Liver (tissue), 3 donors: ENCODE data around the gene FRMPD1.

Source experiments
- EGR1 ChIP-seq, 2 donors: IDR thresholded peaks; 2 replicates each; pipeline ENCODE4 v1.6.1; 2016 to 2018; ENCODE audit warnings: antibody characterized with exemption in 2 of 2, low read depth in 2 of 2
- HNF4G ChIP-seq: IDR thresholded peaks from 2 replicates; pipeline ENCODE4 v1.6.1; 2016; ENCODE audit warnings: antibody characterized with exemption
- JUND ChIP-seq, 2 donors: IDR thresholded peaks; 2 replicates each; pipeline ENCODE4 v1.6.1; 2016; ENCODE audit warnings: antibody characterized with exemption in 2 of 2
- NR2F2 ChIP-seq: IDR thresholded peaks from 2 replicates; pipeline ENCODE4 v1.6.1; 2016; ENCODE audit warnings: antibody characterized with exemption
- RAD21 ChIP-seq, 2 donors: IDR thresholded peaks; 2 replicates each; pipeline ENCODE4 v1.6.1; 2016; ENCODE audit warnings: antibody characterized with exemption in 2 of 2, mild to moderate bottlenecking in 2 of 2
- RXRA ChIP-seq, 2 donors: IDR thresholded peaks; 2 replicates each; pipeline ENCODE4 v1.6.1; 2017 to 2018; ENCODE audit warnings: antibody characterized with exemption in 2 of 2, mild to moderate bottlenecking in 1 of 2
- SP1 ChIP-seq: IDR thresholded peaks from 2 replicates; pipeline ENCODE4 v1.6.1; 2018; ENCODE audit warnings: antibody characterized with exemption, mild to moderate bottlenecking
- TAF1 ChIP-seq: conservative IDR thresholded peaks from 2 replicates; pipeline ENCODE4 v1.6.1; 2016; ENCODE audit warnings: antibody characterized with exemption, mild to moderate bottlenecking
- YY1 ChIP-seq: IDR thresholded peaks from 2 replicates; pipeline ENCODE4 v1.6.1; 2016; ENCODE audit warnings: antibody characterized with exemption, mild to moderate bottlenecking
- TF ChIP-seq, protein P1 (sequence below): IDR thresholded peaks from 2 replicates; pipeline ENCODE4 v1.6.1; 2016; ENCODE audit warnings: antibody characterized with exemption, mild to moderate bottlenecking
- TF ChIP-seq, protein P2 (sequence below): IDR thresholded peaks from 2 replicates; pipeline ENCODE4 v1.6.1; 2016; ENCODE audit warnings: antibody characterized with exemption
- TF ChIP-seq, protein P3 (sequence below): fragments of 150-350 bp; IDR thresholded peaks from 2 replicates; pipeline ENCODE4 v1.5.1; 2017; ENCODE audit warnings: improper control_type of control experiment, low read depth, low read length; ENCODE audit not compliant: missing input control
- TF ChIP-seq, protein P4 (sequence below): IDR thresholded peaks from 2 replicates; pipeline ENCODE4 v1.6.1; 2016; ENCODE audit warnings: antibody characterized with exemption
- TF ChIP-seq, protein P5 (sequence below): IDR thresholded peaks from 2 replicates; pipeline ENCODE4 v1.6.1; 2016; ENCODE audit warnings: antibody characterized with exemption
- donor health status: healthy.
- donor health status: healthy.

DNA sequence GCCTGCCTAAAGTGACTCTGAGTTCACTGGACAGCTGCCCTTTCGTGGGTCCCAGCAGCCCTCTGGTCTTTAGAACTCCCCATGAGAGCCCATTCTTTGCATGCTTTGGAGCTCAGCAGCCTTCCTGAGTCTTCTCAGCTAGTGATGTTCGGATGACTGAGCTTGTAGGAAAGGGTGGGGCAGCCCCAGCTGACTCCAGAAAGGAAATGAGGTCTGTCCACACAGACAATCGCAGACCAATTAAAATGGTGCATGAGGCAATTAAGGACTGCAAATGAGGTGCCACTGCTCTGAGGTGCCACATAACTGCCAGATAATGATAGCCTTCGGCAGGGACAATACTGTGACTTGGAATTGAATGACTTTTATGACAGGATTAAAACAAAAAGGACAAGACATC is 32.9 kb upstream of the FRMPD1 start:
- TF ChIP-seq YY1 = no peak
- TF ChIP-seq, protein P1, sequence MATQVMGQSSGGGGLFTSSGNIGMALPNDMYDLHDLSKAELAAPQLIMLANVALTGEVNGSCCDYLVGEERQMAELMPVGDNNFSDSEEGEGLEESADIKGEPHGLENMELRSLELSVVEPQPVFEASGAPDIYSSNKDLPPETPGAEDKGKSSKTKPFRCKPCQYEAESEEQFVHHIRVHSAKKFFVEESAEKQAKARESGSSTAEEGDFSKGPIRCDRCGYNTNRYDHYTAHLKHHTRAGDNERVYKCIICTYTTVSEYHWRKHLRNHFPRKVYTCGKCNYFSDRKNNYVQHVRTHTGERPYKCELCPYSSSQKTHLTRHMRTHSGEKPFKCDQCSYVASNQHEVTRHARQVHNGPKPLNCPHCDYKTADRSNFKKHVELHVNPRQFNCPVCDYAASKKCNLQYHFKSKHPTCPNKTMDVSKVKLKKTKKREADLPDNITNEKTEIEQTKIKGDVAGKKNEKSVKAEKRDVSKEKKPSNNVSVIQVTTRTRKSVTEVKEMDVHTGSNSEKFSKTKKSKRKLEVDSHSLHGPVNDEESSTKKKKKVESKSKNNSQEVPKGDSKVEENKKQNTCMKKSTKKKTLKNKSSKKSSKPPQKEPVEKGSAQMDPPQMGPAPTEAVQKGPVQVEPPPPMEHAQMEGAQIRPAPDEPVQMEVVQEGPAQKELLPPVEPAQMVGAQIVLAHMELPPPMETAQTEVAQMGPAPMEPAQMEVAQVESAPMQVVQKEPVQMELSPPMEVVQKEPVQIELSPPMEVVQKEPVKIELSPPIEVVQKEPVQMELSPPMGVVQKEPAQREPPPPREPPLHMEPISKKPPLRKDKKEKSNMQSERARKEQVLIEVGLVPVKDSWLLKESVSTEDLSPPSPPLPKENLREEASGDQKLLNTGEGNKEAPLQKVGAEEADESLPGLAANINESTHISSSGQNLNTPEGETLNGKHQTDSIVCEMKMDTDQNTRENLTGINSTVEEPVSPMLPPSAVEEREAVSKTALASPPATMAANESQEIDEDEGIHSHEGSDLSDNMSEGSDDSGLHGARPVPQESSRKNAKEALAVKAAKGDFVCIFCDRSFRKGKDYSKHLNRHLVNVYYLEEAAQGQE = no peak
- TF ChIP-seq, protein P2, sequence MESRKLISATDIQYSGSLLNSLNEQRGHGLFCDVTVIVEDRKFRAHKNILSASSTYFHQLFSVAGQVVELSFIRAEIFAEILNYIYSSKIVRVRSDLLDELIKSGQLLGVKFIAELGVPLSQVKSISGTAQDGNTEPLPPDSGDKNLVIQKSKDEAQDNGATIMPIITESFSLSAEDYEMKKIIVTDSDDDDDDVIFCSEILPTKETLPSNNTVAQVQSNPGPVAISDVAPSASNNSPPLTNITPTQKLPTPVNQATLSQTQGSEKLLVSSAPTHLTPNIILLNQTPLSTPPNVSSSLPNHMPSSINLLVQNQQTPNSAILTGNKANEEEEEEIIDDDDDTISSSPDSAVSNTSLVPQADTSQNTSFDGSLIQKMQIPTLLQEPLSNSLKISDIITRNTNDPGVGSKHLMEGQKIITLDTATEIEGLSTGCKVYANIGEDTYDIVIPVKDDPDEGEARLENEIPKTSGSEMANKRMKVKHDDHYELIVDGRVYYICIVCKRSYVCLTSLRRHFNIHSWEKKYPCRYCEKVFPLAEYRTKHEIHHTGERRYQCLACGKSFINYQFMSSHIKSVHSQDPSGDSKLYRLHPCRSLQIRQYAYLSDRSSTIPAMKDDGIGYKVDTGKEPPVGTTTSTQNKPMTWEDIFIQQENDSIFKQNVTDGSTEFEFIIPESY = no peak
- TF ChIP-seq, protein P3, sequence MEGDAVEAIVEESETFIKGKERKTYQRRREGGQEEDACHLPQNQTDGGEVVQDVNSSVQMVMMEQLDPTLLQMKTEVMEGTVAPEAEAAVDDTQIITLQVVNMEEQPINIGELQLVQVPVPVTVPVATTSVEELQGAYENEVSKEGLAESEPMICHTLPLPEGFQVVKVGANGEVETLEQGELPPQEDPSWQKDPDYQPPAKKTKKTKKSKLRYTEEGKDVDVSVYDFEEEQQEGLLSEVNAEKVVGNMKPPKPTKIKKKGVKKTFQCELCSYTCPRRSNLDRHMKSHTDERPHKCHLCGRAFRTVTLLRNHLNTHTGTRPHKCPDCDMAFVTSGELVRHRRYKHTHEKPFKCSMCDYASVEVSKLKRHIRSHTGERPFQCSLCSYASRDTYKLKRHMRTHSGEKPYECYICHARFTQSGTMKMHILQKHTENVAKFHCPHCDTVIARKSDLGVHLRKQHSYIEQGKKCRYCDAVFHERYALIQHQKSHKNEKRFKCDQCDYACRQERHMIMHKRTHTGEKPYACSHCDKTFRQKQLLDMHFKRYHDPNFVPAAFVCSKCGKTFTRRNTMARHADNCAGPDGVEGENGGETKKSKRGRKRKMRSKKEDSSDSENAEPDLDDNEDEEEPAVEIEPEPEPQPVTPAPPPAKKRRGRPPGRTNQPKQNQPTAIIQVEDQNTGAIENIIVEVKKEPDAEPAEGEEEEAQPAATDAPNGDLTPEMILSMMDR = no peak
- TF ChIP-seq, protein P4, sequence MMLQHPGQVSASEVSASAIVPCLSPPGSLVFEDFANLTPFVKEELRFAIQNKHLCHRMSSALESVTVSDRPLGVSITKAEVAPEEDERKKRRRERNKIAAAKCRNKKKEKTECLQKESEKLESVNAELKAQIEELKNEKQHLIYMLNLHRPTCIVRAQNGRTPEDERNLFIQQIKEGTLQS = no peak
- TF ChIP-seq SP1 = no peak
- TF ChIP-seq RAD21 (IDR thresholded peaks at IDR 0.05) = no peak
- no peak for TF ChIP-seq TAF1
- TF ChIP-seq, protein P5, sequence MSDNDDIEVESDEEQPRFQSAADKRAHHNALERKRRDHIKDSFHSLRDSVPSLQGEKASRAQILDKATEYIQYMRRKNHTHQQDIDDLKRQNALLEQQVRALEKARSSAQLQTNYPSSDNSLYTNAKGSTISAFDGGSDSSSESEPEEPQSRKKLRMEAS = no peak
- TF ChIP-seq EGR1 (IDR thresholded peaks at IDR 0.05; ENCODE audit: low read depth in 2 of 2) = no peak
- no peak for TF ChIP-seq JUND (IDR thresholded peaks at IDR 0.05)
- TF ChIP-seq HNF4G = no peak
- TF ChIP-seq RXRA (IDR thresholded peaks at IDR 0.05) = no peak
- no peak for TF ChIP-seq NR2F2
